Stimulated activated CD4-positive, alpha-beta T cell treated with anti-CD3 and anti-CD28 coated beads, TNF-alpha, amount 100 ng/mL, for 4 hours (primary cell): ENCODE data around the gene PSMA7.
A peak's percentile ranks its signal among the peaks of the same experiment; 100 is the strongest.

Source experiments
- DNase-seq, 3 experiments: peaks; one replicate each; pipeline ENCODE4 v3.0.0-alpha.2; 2020; ENCODE audit warnings: low read depth in 3 of 3

Gene PSMA7

GRCh38 chr20:62171245-62171644, 28.1 kb upstream of the PSMA7 start:
- no peak for DNase-seq

GRCh38 chr20:62170536-62170935, 27.3 kb upstream of the PSMA7 start:
- no peak for DNase-seq

DNA sequence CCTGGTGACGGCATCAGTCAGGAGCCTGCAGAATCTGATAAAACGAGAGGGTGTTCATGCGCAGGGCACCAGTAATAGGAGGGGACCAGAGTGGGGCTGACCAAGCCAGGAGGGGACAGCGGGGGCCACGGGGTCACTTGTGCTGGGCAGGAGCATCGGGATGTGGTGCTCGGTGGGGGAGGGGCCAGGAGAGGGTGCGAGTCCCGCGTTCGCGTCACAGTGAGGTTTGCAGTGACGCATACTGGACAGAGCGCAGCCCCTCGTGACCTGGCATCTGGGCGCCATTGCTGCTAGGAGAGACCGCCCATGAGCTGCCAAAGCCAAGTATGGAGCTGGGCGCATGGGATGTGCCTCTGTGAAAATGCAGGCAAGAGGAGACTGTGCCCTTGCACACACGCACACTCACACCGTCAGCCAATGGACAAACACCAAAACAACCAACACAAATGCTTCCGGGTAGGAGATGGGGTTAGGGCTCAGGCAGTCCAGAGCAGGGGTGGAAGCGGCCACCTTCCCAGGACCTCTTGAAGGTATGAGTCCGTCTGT, 25.8 kb upstream of the PSMA7 start:
- no peak for DNase-seq

DNA sequence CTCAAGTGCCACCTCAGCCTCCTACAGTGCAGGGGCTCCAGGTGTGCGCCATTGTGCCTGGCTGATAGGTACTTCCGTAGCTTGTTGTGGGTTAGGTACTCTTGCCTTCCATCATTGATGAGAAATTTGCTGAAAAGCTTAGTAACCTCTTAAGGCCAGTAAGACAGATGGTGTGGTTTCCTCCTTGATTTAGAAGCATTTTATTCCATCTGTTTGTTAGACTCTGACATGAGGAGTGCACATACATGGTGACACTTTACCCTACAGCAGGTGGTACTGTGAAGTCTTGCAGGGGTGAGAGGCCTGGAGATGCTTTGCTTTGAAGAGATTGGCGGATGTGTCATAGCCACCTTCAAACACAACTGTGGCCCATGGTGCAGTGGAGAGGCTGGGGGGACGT, 24.9 kb upstream of the PSMA7 start:
- DNase-seq: no peak

DNA sequence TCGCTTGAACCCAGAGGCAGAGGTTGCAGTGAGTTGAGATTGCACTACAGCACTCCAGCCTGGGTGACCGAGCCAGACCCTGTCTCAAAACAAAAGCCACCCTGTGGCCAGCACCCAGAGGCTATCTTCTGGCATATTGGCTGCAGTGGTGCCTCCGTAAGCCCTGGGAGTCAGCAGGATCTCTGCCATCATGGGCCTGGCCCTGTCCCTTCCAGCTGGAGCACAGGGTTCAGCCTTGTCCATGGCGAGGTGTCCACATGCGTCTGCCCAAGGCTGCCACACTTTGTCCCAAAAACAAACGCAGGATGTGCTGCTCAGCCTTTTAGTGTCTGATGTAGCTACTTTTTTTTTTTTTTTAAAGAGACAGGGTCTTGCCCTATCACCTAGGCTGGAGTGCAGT, 24.3 kb upstream of the PSMA7 start:
- no peak for DNase-seq

DNA sequence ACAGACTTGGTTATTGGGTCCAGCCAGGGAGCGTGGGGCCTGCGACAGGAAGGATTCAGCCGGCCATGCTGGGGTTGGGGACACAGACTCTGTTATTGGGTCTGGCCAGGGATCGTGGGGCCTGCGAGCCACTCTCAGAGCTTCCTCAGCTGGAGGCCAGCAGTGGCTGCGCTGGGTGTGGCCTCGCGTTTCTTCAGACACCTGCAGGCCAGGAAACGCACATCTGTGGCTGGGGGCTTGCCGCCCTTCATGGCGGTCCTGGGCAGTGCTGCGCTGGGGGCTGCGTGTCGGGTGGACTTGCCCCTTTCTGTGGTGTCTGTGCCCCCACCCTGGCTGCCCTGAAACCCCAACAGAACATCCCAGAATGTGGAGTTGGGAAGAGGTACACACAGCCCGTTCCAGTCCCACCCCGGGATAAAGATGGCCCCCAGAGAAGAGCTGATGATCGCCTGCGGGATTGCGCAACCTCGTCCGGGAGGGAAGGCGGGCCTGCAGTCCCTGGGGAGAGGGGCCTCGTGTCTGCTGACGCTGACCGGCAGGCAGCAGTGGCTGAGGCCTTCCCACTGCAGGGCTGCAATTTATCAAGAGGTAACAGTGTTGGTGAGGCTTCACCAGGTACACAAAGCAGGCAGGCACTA, 22.7 kb upstream of the PSMA7 start:
- DNase-seq: no peak

DNA sequence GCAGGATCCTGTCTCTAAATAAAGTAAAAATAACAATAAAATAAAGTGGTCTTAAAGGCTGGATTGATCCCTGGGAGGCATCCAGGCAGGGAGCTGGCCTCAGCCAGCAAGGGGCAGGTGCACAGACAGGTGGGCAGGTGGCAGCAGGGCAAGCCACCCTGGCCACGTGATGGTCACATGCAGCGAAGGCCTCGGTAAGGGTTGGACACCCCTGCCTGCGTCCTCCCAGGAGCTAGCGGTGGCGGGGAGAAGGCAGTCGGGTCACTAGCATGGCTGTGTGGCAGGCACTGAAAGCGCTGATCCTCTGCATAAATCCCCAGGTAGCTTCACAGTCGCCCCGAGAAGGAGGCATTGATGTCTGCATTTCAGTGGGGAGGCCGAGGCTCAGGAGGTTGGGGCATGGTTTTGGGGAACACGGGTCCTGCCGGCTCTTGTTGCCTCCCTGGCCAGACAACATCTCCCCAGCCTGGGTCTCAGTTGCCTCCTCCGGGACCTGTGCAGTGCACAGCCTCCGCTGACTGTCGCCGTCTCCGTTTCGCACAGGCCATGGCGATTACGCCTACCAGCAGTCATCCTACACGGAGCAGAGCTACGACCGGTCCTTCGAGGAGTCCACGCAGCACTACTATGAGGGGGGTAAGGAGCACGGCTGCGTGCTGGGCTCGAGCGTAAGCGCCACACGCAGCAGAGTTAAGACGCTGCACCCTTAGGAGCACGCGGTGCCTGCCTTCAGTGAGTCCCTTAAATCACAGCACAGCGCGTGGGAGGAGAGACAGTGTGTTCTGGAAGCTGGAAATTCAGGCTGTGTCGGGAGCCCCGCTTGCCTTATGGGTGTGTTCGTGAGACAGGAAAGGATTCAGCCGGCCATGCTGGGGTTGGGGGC, 21.9 kb upstream of the PSMA7 start:
- no peak for DNase-seq

DNA sequence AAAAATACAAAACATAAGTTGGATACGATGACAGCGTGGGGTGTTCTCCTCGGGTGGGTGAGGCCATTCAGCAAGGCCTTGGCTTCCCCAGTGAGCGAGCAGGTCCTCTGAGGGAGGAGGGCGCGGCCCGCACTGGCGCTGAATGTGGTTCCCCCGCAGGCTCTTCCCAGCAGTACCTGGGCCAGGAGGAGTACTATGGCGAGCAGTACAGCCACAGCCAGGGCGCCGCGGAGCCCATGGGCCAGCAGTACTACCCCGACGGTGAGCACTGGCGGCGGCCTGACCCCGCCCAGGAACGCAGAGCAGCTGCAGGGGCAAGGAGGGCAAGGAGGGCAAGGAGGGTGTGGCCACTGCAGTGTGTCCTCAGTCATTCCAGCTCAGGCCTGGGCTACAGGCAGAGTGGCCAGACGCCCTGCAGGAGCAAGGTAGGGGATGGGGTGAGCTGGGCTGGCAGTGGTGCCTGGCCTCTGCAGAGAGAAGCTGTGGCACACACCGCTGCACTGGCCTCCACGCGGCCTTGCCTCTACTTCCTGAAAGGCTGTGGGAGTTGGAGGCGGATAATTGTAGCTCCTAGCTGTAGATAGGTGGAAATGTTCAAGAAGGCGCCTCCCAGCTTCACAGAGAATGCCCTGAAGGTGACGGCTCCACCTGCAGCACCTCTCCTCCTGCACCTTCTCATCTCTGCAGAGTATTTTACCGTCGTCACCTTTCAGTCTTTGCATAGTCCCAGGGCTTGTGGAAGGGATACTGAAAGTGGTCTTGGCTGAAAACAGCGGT, 21.0 kb upstream of the PSMA7 start:
- DNase-seq: no peak

GRCh38 chr20:62163485-62163865, 20.3 kb upstream of the PSMA7 start:
- no peak for DNase-seq

DNA sequence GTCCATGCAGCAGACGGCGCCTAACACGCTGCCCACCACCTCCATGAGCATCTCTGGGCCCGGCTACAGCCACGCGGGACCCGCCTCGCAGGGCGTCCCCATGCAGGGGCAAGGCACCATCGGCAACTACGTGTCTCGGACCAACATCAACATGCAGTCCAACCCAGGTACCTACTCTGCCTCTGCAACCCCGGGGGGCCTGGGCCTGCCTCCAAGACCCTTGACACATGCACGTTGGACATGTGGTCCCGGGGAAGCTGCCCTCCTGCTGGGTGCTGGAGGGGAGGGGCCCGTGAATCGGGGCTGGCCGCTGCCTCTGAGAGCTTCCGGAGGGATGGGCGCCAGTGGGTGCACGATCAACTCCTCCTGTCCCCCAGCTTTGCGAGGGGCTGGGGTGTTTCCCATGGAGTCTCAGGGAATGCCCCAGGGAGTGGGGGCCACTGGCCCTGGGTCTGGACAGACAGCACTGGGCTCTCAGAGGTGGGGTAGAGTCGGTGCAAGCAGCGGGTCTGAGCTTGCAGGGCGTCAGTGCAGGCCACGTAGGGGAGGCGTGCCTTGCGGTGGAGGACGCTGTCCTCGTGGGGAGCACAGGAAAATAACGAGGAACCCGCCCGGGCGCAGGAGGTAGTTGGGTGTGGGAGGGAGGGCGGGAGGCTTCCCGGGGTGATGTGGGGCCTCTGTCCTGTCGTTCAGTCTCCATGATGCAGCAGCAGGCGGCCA, 19.7 kb upstream of the PSMA7 start:
- no peak for DNase-seq

DNA sequence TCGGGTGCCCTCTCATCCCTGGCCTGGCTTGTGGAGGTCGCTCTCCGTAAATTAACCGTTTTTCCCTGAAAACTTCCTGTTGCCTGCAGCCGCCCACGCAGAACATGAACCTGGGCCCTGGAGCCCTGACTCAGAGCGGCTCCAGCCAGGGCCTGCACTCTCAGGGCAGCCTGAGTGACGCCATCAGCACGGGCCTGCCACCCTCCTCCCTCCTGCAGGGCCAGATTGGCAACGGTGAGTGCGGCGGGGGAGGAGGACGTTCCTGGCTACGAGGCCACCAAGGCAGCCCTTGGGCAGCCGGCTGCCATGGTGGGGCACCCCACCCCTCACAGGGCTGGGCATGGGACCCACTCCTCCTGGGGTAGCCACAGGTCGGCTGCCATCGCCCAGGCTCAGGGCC, 18.2 kb upstream of the PSMA7 start:
- DNase-seq: no peak

GRCh38 chr20:62160876-62161275, 17.7 kb upstream of the PSMA7 start:
- DNase-seq: no peak

- no peak for DNase-seq
These were observed 17.1 kb upstream of the PSMA7 start for GRCh38 chr20:62160253-62160652.

DNA sequence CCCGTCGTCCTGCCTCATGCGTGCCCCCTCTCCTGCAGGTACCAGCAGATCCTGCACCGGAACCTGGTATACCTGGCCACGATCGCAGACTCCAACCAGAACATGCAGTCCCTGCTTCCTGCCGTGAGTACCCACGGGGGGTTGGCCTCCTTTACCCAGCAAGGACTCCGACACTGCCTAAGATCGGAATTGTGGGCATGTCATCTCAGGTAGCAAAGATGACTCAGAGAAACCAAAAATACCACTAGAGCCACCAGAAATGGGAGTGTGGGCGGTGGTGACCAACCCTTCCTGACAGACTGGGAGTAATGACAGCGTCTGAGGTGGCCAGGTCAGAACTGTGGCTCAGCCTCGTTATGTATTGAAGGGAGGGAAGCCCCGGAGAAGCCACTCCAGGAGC, 16.6 kb upstream of the PSMA7 start:
- DNase-seq: peak in 2 of 3 experiments; percentile 10 to 17

- DNase-seq: no peak
These were observed 15.9 kb upstream of the PSMA7 start for GRCh38 chr20:62159052-62159451.

- DNase-seq: no peak
These were observed 15.3 kb upstream of the PSMA7 start for GRCh38 chr20:62158541-62158940.

DNA sequence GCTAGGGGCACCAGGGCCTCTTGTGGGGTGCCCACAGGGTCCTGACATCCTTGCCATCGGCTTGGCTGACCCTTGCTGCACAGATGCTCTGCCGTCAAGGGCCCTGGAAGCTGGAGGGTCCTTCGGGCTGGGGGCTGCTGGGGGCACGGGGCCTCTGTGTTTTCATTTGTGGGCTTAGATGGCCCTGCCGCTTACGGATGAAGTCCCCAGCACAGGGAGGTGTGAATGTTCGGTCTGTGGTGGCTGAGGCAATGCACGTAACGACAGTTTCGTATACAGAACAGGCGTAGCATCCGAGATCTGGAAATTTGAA, 14.8 kb upstream of the PSMA7 start:
- DNase-seq: no peak

- no peak for DNase-seq
These were observed 14.3 kb upstream of the PSMA7 start for GRCh38 chr20:62157387-62158087.

- DNase-seq: peak; percentile 53 to 64 (median 61)
These were observed 13.6 kb upstream of the PSMA7 start for GRCh38 chr20:62156592-62157386.

DNA sequence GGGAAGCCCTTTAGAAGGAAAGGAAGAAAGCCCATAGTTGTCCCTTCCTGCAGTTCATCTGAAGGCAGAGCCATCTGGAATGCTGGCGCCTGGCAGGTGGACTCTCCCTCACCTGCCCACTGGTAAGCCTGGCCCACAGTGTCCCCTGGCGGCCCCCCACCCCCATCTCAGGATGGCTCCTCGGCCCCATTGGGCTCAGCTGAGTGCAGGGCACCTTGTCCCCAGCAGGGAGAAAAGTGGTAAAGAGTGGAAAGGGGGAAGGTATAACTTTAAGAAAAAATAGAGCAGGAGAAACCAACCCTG, 13.0 kb upstream of the PSMA7 start:
- no peak for DNase-seq
